Glutamatergic neuron (in vitro differentiated cells): ENCODE measurements around the gene ZNF653. TPM values are rescaled to one million over a fixed set of nuclear protein-coding genes. Genes with fewer than 3 reads are reported as not detected.
"Not testable (repeated sequence)": the region's sequence is repeated elsewhere in the genome, so short reads cannot be mapped to it uniquely, and the experiment has no call there.

ENCODE experiments used
- DNase-seq: peaks from one replicate; pipeline ENCODE4 v3.0.0; 2022
- H3K27ac Mint-ChIP-seq: one replicate; pipeline ENCODE4 v1.8.0; 2020; ENCODE audit warnings: mild to moderate bottlenecking, mixed read lengths, inconsistent platforms; ENCODE audit not compliant: unreplicated experiment
- H3K27me3 Mint-ChIP-seq: one replicate; pipeline ENCODE4 v1.8.0; 2020; ENCODE audit warnings: mild to moderate bottlenecking, moderate library complexity, mixed read lengths, inconsistent platforms; ENCODE audit not compliant: unreplicated experiment
- H3K36me3 Mint-ChIP-seq: one replicate; pipeline ENCODE4 v1.8.0; 2020; ENCODE audit warnings: mild to moderate bottlenecking, mixed read lengths, inconsistent platforms; ENCODE audit not compliant: unreplicated experiment
- H3K4me1 Mint-ChIP-seq: one replicate; pipeline ENCODE4 v1.8.0; 2020; ENCODE audit warnings: mild to moderate bottlenecking, low read depth, mixed read lengths, inconsistent platforms; ENCODE audit not compliant: unreplicated experiment
- H3K4me3 Mint-ChIP-seq: one replicate; pipeline ENCODE4 v1.8.0; 2020; ENCODE audit warnings: mild to moderate bottlenecking, mixed read lengths, inconsistent platforms; ENCODE audit not compliant: unreplicated experiment
- H3K9me3 Mint-ChIP-seq: one replicate; pipeline ENCODE4 v1.8.0; 2020; ENCODE audit warnings: mild to moderate bottlenecking, moderate library complexity, mixed read lengths, inconsistent platforms; ENCODE audit not compliant: unreplicated experiment
- total RNA-seq: library from RNA; stranded (reverse); fragmentation: NEBNext Ultra II Directional; extraction: Animal tissue kit (Norgen Biotek cat#: 25700); gene quantifications from one replicate; pipeline ENCODE4 v1.2.1, GENCODE V29; 2021; ENCODE audit not compliant: unreplicated experiment
- TF ChIP-seq, protein P1 (sequence below): fragments of 200-600 bp; sonication (generic); IDR thresholded peaks from one replicate; pipeline ENCODE4 v1.5.0; 2021; ENCODE audit not compliant: partially characterized antibody, unreplicated experiment

The ZNF653 gene
- total RNA-seq, 1 donor from 2014 or later, result 19.2 TPM

- H3K27me3 Mint-ChIP-seq, result peaks cover 9% of the 10 kb centered on the region
- peak; percentile 83 for DNase-seq
Observed at GRCh38 chr19:11465600-11465999, 40.0 kb downstream of the ZNF653 start.

GRCh38 chr19:11464333-11465265 lies 41.0 kb downstream of the ZNF653 start:
- DNase-seq, result no peak
- no peaks in the 10 kb centered on the region for H3K36me3 Mint-ChIP-seq
- H3K27me3 Mint-ChIP-seq, result peaks cover 12% of the 10 kb centered on the region
- H3K9me3 Mint-ChIP-seq, result peaks cover 22% of the 10 kb centered on the region
- no peak overlapping the region for H3K27ac Mint-ChIP-seq
- no peak overlapping the region for H3K4me3 Mint-ChIP-seq
- H3K4me1 Mint-ChIP-seq, result peaks cover 27% of the 10 kb centered on the region
- TF ChIP-seq, protein P1, sequence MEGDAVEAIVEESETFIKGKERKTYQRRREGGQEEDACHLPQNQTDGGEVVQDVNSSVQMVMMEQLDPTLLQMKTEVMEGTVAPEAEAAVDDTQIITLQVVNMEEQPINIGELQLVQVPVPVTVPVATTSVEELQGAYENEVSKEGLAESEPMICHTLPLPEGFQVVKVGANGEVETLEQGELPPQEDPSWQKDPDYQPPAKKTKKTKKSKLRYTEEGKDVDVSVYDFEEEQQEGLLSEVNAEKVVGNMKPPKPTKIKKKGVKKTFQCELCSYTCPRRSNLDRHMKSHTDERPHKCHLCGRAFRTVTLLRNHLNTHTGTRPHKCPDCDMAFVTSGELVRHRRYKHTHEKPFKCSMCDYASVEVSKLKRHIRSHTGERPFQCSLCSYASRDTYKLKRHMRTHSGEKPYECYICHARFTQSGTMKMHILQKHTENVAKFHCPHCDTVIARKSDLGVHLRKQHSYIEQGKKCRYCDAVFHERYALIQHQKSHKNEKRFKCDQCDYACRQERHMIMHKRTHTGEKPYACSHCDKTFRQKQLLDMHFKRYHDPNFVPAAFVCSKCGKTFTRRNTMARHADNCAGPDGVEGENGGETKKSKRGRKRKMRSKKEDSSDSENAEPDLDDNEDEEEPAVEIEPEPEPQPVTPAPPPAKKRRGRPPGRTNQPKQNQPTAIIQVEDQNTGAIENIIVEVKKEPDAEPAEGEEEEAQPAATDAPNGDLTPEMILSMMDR, result no peak

More at GRCh38 chr19:11465600-11465999, 40.0 kb downstream of the ZNF653 start:
- TF ChIP-seq, protein P1, result no peak
- peak overlapping the region; percentile 92 for H3K27ac Mint-ChIP-seq
- H3K4me1 Mint-ChIP-seq, result peaks cover 28% of the 10 kb centered on the region
- no peaks in the 10 kb centered on the region for H3K36me3 Mint-ChIP-seq
- H3K4me3 Mint-ChIP-seq, result peak overlapping the region; percentile 57
- peaks cover 15% of the 10 kb centered on the region for H3K9me3 Mint-ChIP-seq

DNA sequence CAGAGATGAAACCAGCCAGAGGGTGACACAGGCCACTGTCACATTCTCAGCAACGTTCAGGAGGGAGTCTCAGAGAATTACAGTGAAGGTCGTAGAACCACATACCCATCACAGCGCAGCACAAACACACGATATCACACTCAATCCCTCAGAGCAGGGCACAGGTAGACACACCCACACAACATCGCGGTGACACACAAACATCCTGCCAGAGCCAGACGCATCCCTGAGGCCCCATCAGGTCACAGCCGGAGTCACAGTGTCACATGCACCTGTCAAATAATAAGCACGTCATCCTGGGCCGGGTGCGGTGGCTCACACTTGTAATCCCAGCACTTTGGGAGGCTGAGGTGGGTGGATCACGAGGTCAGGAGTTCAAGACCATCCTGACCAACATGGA lies 42.2 kb downstream of the ZNF653 start:
- H3K27ac Mint-ChIP-seq, result peak overlapping the region; percentile 82
- H3K4me3 Mint-ChIP-seq, result peak overlapping the region; percentile 14
- H3K9me3 Mint-ChIP-seq, result peaks cover 24% of the 10 kb centered on the region
- no peaks in the 10 kb centered on the region for H3K36me3 Mint-ChIP-seq
- H3K27me3 Mint-ChIP-seq, result peaks cover 15% of the 10 kb centered on the region
- no peak for DNase-seq
- peaks cover 26% of the 10 kb centered on the region for H3K4me1 Mint-ChIP-seq
- TF ChIP-seq, protein P1, result no peak

DNA sequence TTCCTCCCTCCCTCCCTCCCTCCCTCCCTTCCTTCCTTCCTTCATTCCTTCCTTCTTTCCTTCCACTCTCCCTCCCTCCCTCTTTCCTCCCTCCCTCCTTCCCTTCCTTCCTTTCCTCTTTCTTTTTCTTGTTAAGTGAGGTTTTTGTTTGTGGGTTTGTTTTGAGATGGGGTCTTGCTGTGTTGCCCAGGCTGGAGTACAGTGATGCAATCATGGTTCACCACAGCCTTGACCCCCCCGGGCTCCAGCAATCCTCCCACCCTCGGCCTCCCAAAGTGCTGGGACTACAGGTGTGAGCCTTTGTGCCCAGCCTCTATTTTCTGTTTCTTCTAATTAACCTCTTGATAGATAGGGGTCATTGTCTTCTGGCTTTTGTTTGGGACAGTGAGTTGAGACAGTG lies 44.2 kb downstream of the ZNF653 start:
- TF ChIP-seq, protein P1, result no peak
- Mint-ChIP-seq H3K27me3 (peaks cover 16% of the 10 kb centered on the region), H3K9me3 (peaks cover 28% of the 10 kb centered on the region), H3K27ac (peak overlapping the region; percentile 66), H3K4me3 (no peak overlapping the region), H3K4me1 (peaks cover 23% of the 10 kb centered on the region), H3K36me3 (no peaks in the 10 kb centered on the region)
- no peak for DNase-seq

DNA sequence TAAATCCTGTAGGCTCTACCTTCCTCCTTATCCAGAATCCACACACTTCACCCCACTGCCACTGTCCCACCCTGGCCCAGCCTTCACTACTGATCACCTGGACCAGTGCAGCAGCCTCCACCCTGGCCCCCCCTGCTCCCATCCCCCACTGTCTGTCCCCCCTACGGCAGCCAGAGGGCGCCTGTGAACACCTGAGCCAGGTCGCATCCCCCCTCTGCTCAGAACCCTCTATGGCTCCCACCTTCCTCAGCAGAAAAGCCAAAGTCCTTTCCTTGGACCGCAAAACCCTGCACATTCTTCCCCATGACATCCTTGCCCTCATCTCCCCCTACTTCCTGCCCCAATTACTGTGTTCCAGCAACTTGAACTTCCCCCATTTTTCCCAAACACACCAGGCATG lies 45.4 kb downstream of the ZNF653 start:
- Mint-ChIP-seq H3K27ac (peak overlapping the region; percentile 60), H3K9me3 (peaks cover 29% of the 10 kb centered on the region), H3K4me1 (peaks cover 18% of the 10 kb centered on the region), H3K4me3 (no peak overlapping the region), H3K27me3 (peaks cover 17% of the 10 kb centered on the region), H3K36me3 (no peaks in the 10 kb centered on the region)
- no peak for DNase-seq
- TF ChIP-seq, protein P1, result peak; percentile 38

DNA sequence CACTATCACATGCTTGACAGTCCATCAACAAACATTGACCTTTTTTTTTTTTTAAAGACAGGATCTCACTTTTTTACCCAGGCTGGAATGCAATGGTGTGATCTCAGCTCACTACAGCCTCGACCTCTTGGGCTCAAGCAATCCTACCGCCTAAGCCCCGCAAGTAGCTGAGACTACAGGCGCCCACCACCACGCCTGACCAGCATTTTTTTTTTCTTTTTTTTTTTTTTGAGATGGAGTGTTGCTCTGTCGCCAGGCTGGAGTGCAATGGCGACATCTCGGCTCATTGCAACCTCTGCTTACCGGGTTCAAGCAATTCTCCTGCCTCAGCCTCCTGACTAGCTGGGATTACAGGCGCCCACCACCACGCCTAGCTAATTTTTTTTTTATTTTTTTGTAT lies 46.7 kb downstream of the ZNF653 start:
- not testable (repeated sequence) for H3K4me3 Mint-ChIP-seq

More for the DNA sequence above, 46.7 kb downstream of the ZNF653 start:
- Mint-ChIP-seq H3K9me3 (peaks cover 32% of the 10 kb centered on the region), H3K4me1 (peaks cover 22% of the 10 kb centered on the region), H3K27me3 (peaks cover 20% of the 10 kb centered on the region)
- DNase-seq, H3K27ac Mint-ChIP-seq, H3K36me3 Mint-ChIP-seq: not testable (repeated sequence)
